ENCODE results near the gene IL6R. TPM values are rescaled to one million over a fixed set of nuclear protein-coding genes. Genes with fewer than 3 reads are reported as not detected.

Gene IL6R
- polyA plus RNA-seq, 1 donor from 2014 or later, result 6.8 TPM

DNA sequence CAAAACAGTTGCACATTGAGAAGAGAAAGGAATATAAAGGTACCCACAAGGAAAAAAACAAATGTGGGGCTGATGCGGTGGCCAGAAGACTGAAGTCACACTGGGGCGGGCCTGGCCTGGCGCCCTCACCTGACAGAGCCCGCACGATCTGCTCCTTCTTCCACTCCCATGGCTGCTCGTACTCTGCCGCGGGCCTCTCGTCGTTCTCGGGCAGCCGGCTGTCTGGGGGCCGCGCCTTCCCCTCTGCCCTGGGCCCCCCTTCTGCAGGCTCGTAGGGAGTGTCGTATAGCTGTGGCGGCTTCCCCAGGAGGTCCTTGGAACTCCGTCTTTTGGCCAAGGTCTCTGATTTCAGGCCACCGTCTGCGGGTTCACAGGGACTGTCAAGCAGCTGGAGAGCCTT lies 83.8 kb downstream of the IL6R start:
- Mint-ChIP-seq H3K9me3 (peaks cover 0 to 3% (median 0%) of the 10 kb centered on the region in 3 donors), H3K27ac (no peak overlapping the region), H3K36me3 (no peaks in the 10 kb centered on the region), H3K4me1 (peaks cover 35 to 41% (median 39%) of the 10 kb centered on the region in 3 donors), H3K4me3 (no peak overlapping the region), H3K27me3 (peaks cover 1% of the 10 kb centered on the region)

DNA sequence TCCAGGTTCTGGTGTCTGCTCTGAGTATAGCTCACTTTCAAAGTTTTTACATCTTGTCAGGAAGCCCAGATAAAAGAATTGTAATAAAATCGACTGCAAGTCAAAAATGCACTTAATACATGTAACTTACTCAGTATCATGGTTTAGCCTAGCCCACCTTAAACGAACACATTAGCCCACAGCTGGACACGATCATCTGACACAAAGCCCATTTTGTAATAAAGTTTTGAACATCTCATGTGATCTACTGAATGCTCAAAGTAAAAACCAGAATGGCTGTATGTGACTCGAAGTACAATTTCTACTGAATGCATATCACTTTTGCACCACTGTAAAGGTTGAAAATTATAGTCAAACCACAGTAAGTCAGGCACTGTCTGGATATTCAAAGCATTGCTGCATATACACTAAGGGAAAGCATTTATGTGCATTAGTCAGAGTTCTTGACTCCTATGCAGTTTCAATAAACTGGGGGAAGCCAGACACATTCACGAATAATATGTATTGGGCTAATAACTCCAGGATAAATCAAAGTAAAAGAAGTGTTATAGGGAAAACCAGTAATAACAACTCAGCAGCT lies 84.6 kb downstream of the IL6R start:
- H3K36me3 Mint-ChIP-seq, result no peaks in the 10 kb centered on the region
- peaks cover 35 to 41% (median 39%) of the 10 kb centered on the region in 3 donors for H3K4me1 Mint-ChIP-seq
- H3K27ac Mint-ChIP-seq, result no peak overlapping the region
- H3K4me3 Mint-ChIP-seq, result peak overlapping the region in 1 of 4 donors; percentile 63
- H3K9me3 Mint-ChIP-seq, result peaks cover 0 to 3% (median 0%) of the 10 kb centered on the region in 3 donors
- peaks cover 1% of the 10 kb centered on the region for H3K27me3 Mint-ChIP-seq

DNA sequence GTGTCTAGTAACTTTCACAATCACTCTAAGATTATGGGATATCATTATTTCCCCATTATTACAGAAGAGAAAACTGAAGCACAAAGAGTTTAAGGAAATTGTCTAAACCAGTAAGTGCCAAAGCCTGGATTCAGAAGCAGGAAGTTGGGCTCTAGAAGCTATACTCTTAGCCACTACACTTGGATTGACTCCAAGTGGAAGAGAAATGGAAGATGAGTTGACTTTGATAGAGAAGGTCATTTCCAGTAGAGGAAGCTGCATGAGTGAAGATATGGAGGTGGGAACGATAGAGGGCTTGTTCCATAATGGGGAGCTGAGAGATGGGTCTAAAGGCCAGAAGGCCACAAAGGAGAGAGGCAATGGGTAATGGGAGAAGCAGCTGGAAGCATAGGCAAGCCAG lies 85.2 kb downstream of the IL6R start:
- H3K4me1 Mint-ChIP-seq, result peaks cover 35 to 41% (median 39%) of the 10 kb centered on the region in 3 donors
- no peak overlapping the region for H3K27ac Mint-ChIP-seq
- peaks cover 0 to 3% (median 0%) of the 10 kb centered on the region in 3 donors for H3K9me3 Mint-ChIP-seq
- H3K27me3 Mint-ChIP-seq, result peaks cover 1% of the 10 kb centered on the region
- H3K4me3 Mint-ChIP-seq, result peak overlapping the region in 2 of 4 donors; percentile 21 to 63
- no peaks in the 10 kb centered on the region for H3K36me3 Mint-ChIP-seq

DNA sequence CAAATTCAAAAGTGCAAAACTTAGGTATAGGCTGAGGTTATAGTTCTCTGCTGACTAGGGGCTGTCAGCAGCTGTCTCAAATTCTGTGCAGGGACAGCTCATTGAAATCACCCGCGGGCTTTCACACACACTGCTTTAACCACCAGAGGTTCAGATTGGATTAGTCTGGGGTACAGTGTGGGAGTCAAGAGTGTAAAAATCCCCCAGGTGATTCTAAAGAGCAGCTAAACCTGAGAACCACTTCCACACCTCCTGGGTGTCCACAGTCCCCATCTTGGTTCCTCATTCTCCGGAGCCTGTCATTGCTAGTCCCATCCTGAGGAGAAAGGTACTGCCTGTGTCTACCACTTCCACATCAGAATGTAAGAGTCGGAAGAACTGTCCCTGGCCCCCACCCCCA lies 87.0 kb downstream of the IL6R start:
- Mint-ChIP-seq H3K4me3 (peak overlapping the region in 2 of 4 donors; percentile 73 to 83), H3K36me3 (peaks cover 1% of the 10 kb centered on the region), H3K4me1 (peaks cover 48 to 57% (median 53%) of the 10 kb centered on the region in 3 donors), H3K27me3 (peaks cover 1% of the 10 kb centered on the region), H3K9me3 (peaks cover 0 to 3% (median 0%) of the 10 kb centered on the region in 3 donors), H3K27ac (peak overlapping the region; percentile 44 to 60 (median 54))

GRCh38 chr1:154493276-154493675 lies 88.1 kb downstream of the IL6R start:
- H3K9me3 Mint-ChIP-seq, result peaks cover 0 to 3% (median 0%) of the 10 kb centered on the region in 3 donors
- peaks cover 1% of the 10 kb centered on the region for H3K36me3 Mint-ChIP-seq
- H3K27ac Mint-ChIP-seq, result peak overlapping the region; percentile 52 to 93 (median 60)
- peaks cover 51 to 62% (median 58%) of the 10 kb centered on the region in 3 donors for H3K4me1 Mint-ChIP-seq
- H3K4me3 Mint-ChIP-seq, result peak overlapping the region; percentile 38 to 93 (median 74)
- H3K27me3 Mint-ChIP-seq, result peaks cover 1% of the 10 kb centered on the region

DNA sequence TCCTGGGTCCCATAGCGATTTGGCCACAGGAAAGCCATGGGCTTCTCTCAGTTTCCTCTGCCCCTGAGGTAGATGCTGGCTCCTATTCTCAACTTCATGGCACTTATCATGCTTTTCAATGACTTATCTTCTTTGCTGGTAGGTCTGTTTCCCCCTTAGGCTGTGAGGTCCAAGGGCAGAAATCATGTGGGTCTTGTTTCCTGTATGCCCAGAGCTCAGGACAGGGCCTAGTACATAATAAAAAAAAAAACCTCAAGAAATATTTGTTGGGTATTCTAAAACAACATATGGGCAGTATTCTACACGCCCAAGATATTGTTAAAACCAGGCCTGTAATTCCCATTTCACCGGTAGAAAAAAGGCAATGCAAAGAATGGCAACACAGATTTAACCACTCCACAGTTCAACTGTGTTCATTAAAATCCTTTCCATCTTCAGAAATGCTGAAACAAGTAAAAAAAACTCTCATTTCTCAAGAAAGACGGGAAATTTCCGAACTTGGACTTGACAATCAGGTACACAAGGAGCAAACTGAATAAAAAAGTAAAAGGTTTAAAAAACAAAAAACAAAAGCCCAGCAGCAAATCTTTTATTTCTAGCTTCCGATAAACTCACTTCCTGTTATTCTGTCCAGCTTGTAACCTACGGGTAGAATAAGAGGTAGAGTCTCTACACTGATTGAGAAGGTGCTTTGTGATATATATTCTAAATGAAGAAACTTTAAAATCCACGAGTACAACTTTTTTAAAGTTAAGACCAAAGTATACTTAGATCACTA lies 90.5 kb downstream of the IL6R start:
- Mint-ChIP-seq H3K36me3 (peaks cover 1% of the 10 kb centered on the region), H3K27me3 (peaks cover 5% of the 10 kb centered on the region), H3K9me3 (no peaks in the 10 kb centered on the region), H3K4me1 (peaks cover 45 to 53% (median 52%) of the 10 kb centered on the region in 3 donors), H3K4me3 (peak overlapping the region in 1 of 4 donors; percentile 45), H3K27ac (peak overlapping the region in 2 of 3 donors; percentile 31 to 93)

GRCh38 chr1:154496383-154496782 lies 91.2 kb downstream of the IL6R start:
- Mint-ChIP-seq H3K4me1 (peaks cover 39 to 47% (median 46%) of the 10 kb centered on the region in 3 donors), H3K27ac (peak overlapping the region; percentile 49 to 85 (median 63)), H3K4me3 (peak overlapping the region in 3 of 4 donors; percentile 56 to 94 (median 85)), H3K27me3 (peaks cover 10% of the 10 kb centered on the region), H3K36me3 (peaks cover 1% of the 10 kb centered on the region), H3K9me3 (no peaks in the 10 kb centered on the region)

- H3K27me3 Mint-ChIP-seq, result peaks cover 11% of the 10 kb centered on the region
- H3K27ac Mint-ChIP-seq, result peak overlapping the region; percentile 49 to 85 (median 75)
- peaks cover 1% of the 10 kb centered on the region for H3K36me3 Mint-ChIP-seq
- peaks cover 31 to 39% (median 38%) of the 10 kb centered on the region in 3 donors for H3K4me1 Mint-ChIP-seq
- H3K4me3 Mint-ChIP-seq, result peak overlapping the region in 3 of 4 donors; percentile 56 to 94 (median 85)
- H3K9me3 Mint-ChIP-seq, result no peaks in the 10 kb centered on the region
Observed at GRCh38 chr1:154497026-154497806, 92.1 kb downstream of the IL6R start.

- Mint-ChIP-seq H3K27ac (no peak overlapping the region), H3K36me3 (peaks cover 1% of the 10 kb centered on the region), H3K27me3 (peaks cover 25% of the 10 kb centered on the region), H3K4me1 (peaks cover 16 to 23% (median 23%) of the 10 kb centered on the region in 3 donors), H3K4me3 (peak overlapping the region in 1 of 4 donors; percentile 47), H3K9me3 (peaks cover 0 to 2% (median 0%) of the 10 kb centered on the region in 3 donors)
Observed at GRCh38 chr1:154499446-154499845, 94.3 kb downstream of the IL6R start.

GRCh38 chr1:154500533-154500932 lies 95.4 kb downstream of the IL6R start:
- Mint-ChIP-seq H3K4me3 (peak overlapping the region in 2 of 4 donors; percentile 47 to 77), H3K36me3 (peaks cover 1% of the 10 kb centered on the region), H3K27ac (no peak overlapping the region)

GRCh38 chr1:154501423-154502065 lies 96.4 kb downstream of the IL6R start:
- H3K27ac Mint-ChIP-seq, result no peak overlapping the region
- H3K36me3 Mint-ChIP-seq, result peaks cover 2% of the 10 kb centered on the region
- peaks cover 27% of the 10 kb centered on the region for H3K27me3 Mint-ChIP-seq
- H3K9me3 Mint-ChIP-seq, result peaks cover 0 to 2% (median 0%) of the 10 kb centered on the region in 3 donors
- peak overlapping the region; percentile 47 to 87 (median 74) for H3K4me3 Mint-ChIP-seq
- H3K4me1 Mint-ChIP-seq, result peaks cover 9 to 14% (median 14%) of the 10 kb centered on the region in 3 donors

More at GRCh38 chr1:154500533-154500932, 95.4 kb downstream of the IL6R start:
- Mint-ChIP-seq H3K9me3 (peaks cover 0 to 2% (median 0%) of the 10 kb centered on the region in 3 donors), H3K27me3 (peaks cover 25% of the 10 kb centered on the region), H3K4me1 (peaks cover 15 to 22% (median 21%) of the 10 kb centered on the region in 3 donors)

DNA sequence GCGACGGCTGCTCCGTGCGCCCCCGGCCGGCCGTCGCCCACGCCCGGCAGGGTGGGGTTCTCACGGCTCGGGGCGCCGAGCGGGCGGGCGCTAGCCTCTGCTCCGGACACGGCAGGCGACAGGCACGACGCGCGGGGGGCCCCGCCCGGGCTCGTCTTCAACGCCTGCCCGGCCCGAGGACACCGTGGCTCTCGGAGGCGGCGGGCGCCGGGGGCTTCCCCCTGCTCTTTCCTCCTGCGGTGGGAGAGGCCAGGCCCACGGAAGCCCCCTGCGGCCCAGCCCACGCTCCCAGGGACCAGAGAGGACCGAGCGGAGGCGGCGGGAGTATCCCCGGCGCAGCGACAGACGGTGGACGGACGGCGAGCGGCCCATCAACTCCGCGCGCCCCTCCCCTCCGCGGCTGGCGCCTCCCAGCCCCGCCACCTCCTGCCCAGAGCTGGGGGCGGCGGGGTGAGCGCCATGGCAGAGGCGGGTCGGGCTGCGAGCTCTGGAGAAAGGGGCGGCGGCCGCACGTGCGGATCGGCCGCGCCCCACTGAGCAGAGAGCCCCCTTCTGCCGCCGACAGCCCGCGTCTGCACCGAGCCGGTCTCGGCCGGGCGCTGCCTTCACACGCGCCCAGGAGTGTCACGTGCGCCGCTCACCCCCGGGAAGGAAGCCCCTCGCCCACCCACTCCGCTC lies 97.1 kb downstream of the IL6R start, which contains the start of the genes SHE and TDRD10:
Gene SHE (minus strand): TSS at position 347 of the 678 bp plus-strand sequence. CDS start 386 bp downstream, outside the sequence.
Gene TDRD10 (plus strand): TSS at position 154 of the 678 bp plus-strand sequence. CDS start 4,685 bp downstream, outside the sequence.
- H3K27me3 Mint-ChIP-seq, result peaks cover 29% of the 10 kb centered on the region
- peaks cover 1% of the 10 kb centered on the region for H3K36me3 Mint-ChIP-seq
- H3K9me3 Mint-ChIP-seq, result peaks cover 0 to 2% (median 0%) of the 10 kb centered on the region in 3 donors
- H3K4me1 Mint-ChIP-seq, result peaks cover 2 to 8% (median 7%) of the 10 kb centered on the region in 3 donors
- H3K4me3 Mint-ChIP-seq, result peak within 1 kb of the TSS; percentile 47 to 89 (median 74)
- H3K27ac Mint-ChIP-seq, result no peak within 1 kb of the TSS

- H3K27me3 Mint-ChIP-seq, result peaks cover 31% of the 10 kb centered on the region
- H3K4me1 Mint-ChIP-seq, result peaks cover 0 to 5% (median 4%) of the 10 kb centered on the region in 3 donors
- H3K36me3 Mint-ChIP-seq, result peaks cover 1% of the 10 kb centered on the region
- H3K4me3 Mint-ChIP-seq, result peak overlapping the region in 1 of 4 donors; percentile 89
- no peak overlapping the region for H3K27ac Mint-ChIP-seq
- H3K9me3 Mint-ChIP-seq, result peaks cover 0 to 5% (median 0%) of the 10 kb centered on the region in 3 donors
Observed at GRCh38 chr1:154502744-154503115, 97.6 kb downstream of the IL6R start.
